Heart right ventricle (tissue), 16 donors: ENCODE results near the gene MAN1A2. TPM values are rescaled to one million over a fixed set of nuclear protein-coding genes. Genes with fewer than 3 reads are reported as not detected.

Experiments
- ATAC-seq, 8 donors: fragments of 200-7000 bp; cut with Tn5 transposase; one replicate each; pipeline ENCODE4 v1.9.1; 2020; ENCODE audit warnings: mild to moderate bottlenecking in 8 of 8, moderate library complexity in 8 of 8, moderate number of reproducible peaks in 1 of 8
- DNase-seq, 2 donors: peaks; one replicate each; pipeline ENCODE4 v3.0.0-alpha.2; 2020
- H3K27ac ChIP-seq, 10 donors: fragments of 200-600 bp; sonication (generic) in 2 of 10; one replicate each; pipeline versions ENCODE4 v1.5.0 to v1.8.0; 2020 to 2022; ENCODE audit warnings: mild to moderate bottlenecking in 3 of 10
- H3K27me3 ChIP-seq, 7 donors: fragments of 200-600 bp; one replicate each; pipeline ENCODE4 v1.8.0; 2021 to 2022; ENCODE audit warnings: mild to moderate bottlenecking in 2 of 7
- H3K36me3 ChIP-seq, 9 donors: fragments of 200-600 bp; sonication (generic) in 1 of 9; one replicate each; pipeline versions ENCODE4 v1.5.0 to v1.8.0; 2020 to 2022; ENCODE audit warnings: mild to moderate bottlenecking in 2 of 9
- H3K4me1 ChIP-seq, 9 donors: fragments of 200-600 bp; sonication (generic) in 1 of 9; one replicate each; pipeline versions ENCODE4 v1.5.0 to v1.8.0; 2020 to 2022; ENCODE audit warnings: mild to moderate bottlenecking in 4 of 9
- H3K4me3 ChIP-seq, 10 donors: fragments of 200-600 bp; sonication (generic) in 2 of 10; one replicate each; pipeline versions ENCODE4 v1.5.0 to v1.8.0; 2020 to 2022; ENCODE audit warnings: mild to moderate bottlenecking in 7 of 10, moderate library complexity in 2 of 10
- H3K9me3 ChIP-seq, 11 donors: fragments of 200-600 bp in 10 of 11; sonication (generic) in 2 of 11; one replicate each; pipeline versions ENCODE4 v1.5.0 to v1.8.0; 2013 to 2022; ENCODE audit warnings: mild to moderate bottlenecking in 2 of 11, control low read depth in 1 of 11, moderate library complexity in 1 of 11
- CTCF ChIP-seq, 9 donors: fragments of 200-600 bp; sonication (generic) in 2 of 9; IDR thresholded peaks; one replicate each; pipeline versions ENCODE4 v1.5.0 to v1.8.0; 2021 to 2022; ENCODE audit warnings: antibody characterized with exemption in 9 of 9, mild to moderate bottlenecking in 5 of 9, moderate library complexity in 1 of 9
- WGBS, 2 donors: extraction: QIAGEN DNeasy Blood & Tissue Kit; methylation state at CpG; one replicate each; pipeline ENCODE4 v1.1.7; 2013; ENCODE audit warnings: inconsistent platforms in 1 of 2; 5-methylcytosine and 5-hydroxymethylcytosine counted together
- intact Hi-C, 10 donors: fragments of 100-400 bp; cut with DNase I; formaldehyde crosslinking; loops; one replicate each; pipeline versions ENCODE4 v1.11.1 to v1.14.2; 2022
- polyA plus RNA-seq, 2 donors: library from polyadenylated mRNA; stranded (reverse); fragments of 200-250 nt; gene quantifications; one replicate each; pipeline ENCODE4 v1.2.3, GENCODE V29; 2013
- total RNA-seq, 10 donors: library from RNA; stranded (reverse); fragmentation: NEBNext Ultra II Directional in 3 of 10; extraction: Animal tissue kit (Norgen Biotek cat#: 25700) in 3 of 10; gene quantifications; one replicate each; pipeline versions ENCODE4 v1.2.1 to v1.2.4, GENCODE V29; 2021 to 2023
- donor health status: Arrhythmogenic right ventricular cardiomyopathy.
- donor health status: ischemic (EF 13 %, LVEDD 7.1; RV severe dilation, severe dysfunction).
- donor health status: healthy with polysubstance abuse.
- donor health status: DM: no; HTN: yes; CAD: no.
- donor health status: DM: no; HTN: no; CAD: no.
- donor health status: ischemic (EF 25% LVEDD 6.9; RV normal size, moderate dysfunction).
- donor health status: ischemic (EF 25% LVEDD 5.7; RV mildly dilated, moderate dysfunction).
- donor health status: healthy.
- donor health status: DM: yes; HTN: yes; CAD: no.
- donor health status: Ischemic cardiomyopathy.
- donor health status: ischemic (EF 35%, LVEDD 5.7; RV mildly dilated, moderate dysfunction).
- donor health status: nonischemic (EF 11% LVEDD 7.7; RV severe dilation, severe dysfunction).
- donor health status: DM: yes; HTN: yes; CAD: no.
- donor health status: PGD.
- donor health status: ischemic (EF 29% LVEDD 5.4; RV normal size, mild dysfunction).
- donor health status: nonischemic (EF 23%, LVEDD 6.1; RV moderate dilation, normal function).

Gene MAN1A2
- total and polyA plus RNA-seq, 12 donors, result 5.1 to 37.3 (median 26.0) TPM

DNA sequence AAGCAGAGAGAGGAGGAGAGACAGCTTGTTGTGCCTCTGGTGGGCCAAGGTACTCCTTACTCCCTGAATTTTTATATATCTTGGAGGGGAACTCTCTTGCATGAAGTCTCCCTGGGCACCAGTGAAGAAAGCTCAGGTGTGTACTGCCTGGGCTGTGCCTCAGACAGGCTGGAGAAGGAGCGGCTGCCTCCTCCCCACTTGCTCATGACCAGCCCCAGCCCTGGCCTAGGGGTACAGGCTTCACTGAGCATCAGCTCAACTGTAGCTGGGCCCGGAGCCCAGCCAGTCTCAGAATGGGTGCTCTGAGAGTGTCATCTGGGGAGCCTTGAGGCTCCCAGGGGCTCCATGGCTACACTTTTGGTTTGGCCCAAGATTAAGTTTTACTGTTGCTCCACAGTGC lies 193.8 kb downstream of the MAN1A2 start:
- no peak for ATAC-seq
- H3K36me3 ChIP-seq, result no peaks in the 10 kb centered on the region
- intact Hi-C loops, result no loop called here
- peaks cover 0 to 4% (median 0%) of the 10 kb centered on the region in 7 donors for H3K27me3 ChIP-seq
- H3K4me1 ChIP-seq, result no peaks in the 10 kb centered on the region
- H3K9me3 ChIP-seq, result peaks cover 0 to 7% (median 0%) of the 10 kb centered on the region in 11 donors
- 92 to 93% methylated on average over 2 of the region's 2 CpGs for WGBS, 2 donors
- no peak for DNase-seq
- TF ChIP-seq CTCF (IDR thresholded peaks at IDR 0.05), result no peak
- H3K4me3 ChIP-seq, result no peak overlapping the region
- H3K27ac ChIP-seq, result no peak overlapping the region

DNA sequence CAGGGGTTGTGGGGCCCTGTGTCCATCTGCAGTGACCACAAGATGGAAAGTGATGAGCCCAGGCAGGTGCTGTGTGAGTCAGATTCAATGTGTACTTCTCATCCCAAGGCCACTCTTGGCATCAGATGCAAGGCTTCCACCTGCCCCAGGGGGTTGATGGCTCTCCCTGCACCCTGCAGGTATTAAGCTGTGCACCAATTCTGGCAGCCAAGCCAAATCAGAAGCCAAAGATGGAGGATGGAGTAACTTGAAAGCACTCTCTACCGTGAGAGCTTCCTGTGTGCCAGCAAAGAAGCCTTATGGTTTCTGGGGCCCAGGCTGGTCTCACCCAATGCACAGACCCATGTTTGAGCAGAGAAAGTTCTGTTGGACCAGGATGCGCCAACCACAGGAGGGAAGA lies 194.3 kb downstream of the MAN1A2 start:
- 89 to 96% methylated on average over 2 of the region's 2 CpGs for WGBS, 2 donors
- H3K27me3 ChIP-seq, result peaks cover 0 to 4% (median 0%) of the 10 kb centered on the region in 7 donors
- DNase-seq (no peak), ATAC-seq (no peak)
- no peak overlapping the region for H3K27ac ChIP-seq
- H3K9me3 ChIP-seq, result peaks cover 0 to 7% (median 0%) of the 10 kb centered on the region in 11 donors
- no peak for TF ChIP-seq CTCF (IDR thresholded peaks at IDR 0.05)
- no peak overlapping the region for H3K4me3 ChIP-seq
- H3K36me3 ChIP-seq, result no peaks in the 10 kb centered on the region
- intact Hi-C loops, result no loop called here
- H3K4me1 ChIP-seq, result no peaks in the 10 kb centered on the region

- intact Hi-C loops, result no loop called here
- H3K4me1 ChIP-seq, result no peaks in the 10 kb centered on the region
- TF ChIP-seq CTCF (IDR thresholded peaks at IDR 0.05), result no peak
- H3K4me3 ChIP-seq, result no peak overlapping the region
- peaks cover 0 to 7% (median 0%) of the 10 kb centered on the region in 11 donors for H3K9me3 ChIP-seq
- WGBS, 2 donors, result 61 to 65% methylated on average over 9 of the region's 9 CpGs
- H3K27ac ChIP-seq, result no peak overlapping the region
- no peaks in the 10 kb centered on the region for H3K36me3 ChIP-seq
- DNase-seq (no peak), ATAC-seq (no peak)
- peaks cover 0 to 4% (median 0%) of the 10 kb centered on the region in 7 donors for H3K27me3 ChIP-seq
These were observed 195.6 kb downstream of the MAN1A2 start for GRCh38 chr1:117562581-117563491.

DNA sequence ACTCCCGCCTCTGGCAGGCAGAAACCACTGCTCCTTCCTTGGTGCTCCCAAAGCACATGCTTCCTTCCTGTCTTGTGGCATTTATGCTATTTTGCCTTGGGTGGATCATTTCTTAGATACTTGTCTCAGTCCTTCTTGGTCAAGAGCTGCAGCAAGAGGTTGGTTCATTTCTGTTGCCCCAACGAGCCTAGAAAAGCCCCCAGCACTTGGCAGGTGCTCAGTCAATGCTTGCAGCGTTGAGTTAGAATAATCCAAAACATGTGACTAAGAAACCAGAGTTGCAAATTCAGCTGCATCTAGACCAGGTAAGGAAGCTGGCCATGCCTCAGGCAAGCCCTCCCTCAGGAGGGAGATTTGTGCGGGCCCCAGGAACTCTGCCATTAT lies 196.2 kb downstream of the MAN1A2 start:
- Histone ChIP-seq H3K36me3 (no peaks in the 10 kb centered on the region), H3K9me3 (peaks cover 0 to 7% (median 0%) of the 10 kb centered on the region in 11 donors), H3K4me1 (no peaks in the 10 kb centered on the region), H3K4me3 (no peak overlapping the region), H3K27me3 (peaks cover 0 to 4% (median 0%) of the 10 kb centered on the region in 7 donors), H3K27ac (no peak overlapping the region)
- intact Hi-C loops, result no loop called here
- ATAC-seq (no peak), DNase-seq (no peak)
- WGBS, 2 donors, result 89% methylated on average over 4 of the region's 4 CpGs
- no peak for TF ChIP-seq CTCF (IDR thresholded peaks at IDR 0.05)
